ENCODE data around the gene NCBP1. TPM values are rescaled to one million over a fixed set of nuclear protein-coding genes. Genes with fewer than 3 reads are reported as not detected.
A peak's percentile ranks its signal among the peaks of the same experiment; 100 is the strongest.

Gene NCBP1
- total and polyA plus RNA-seq, 10 donors, result 6.5 to 30.6 (median 23.1) TPM

- Histone ChIP-seq H3K36me3 (peaks cover 3 to 72% (median 56%) of the 10 kb centered on the region in 6 donors), H3K9me3 (no peaks in the 10 kb centered on the region), H3K27ac (no peak overlapping the region), H3K4me1 (peaks cover 0 to 9% (median 6%) of the 10 kb centered on the region in 6 donors), H3K4me3 (no peak overlapping the region), H3K27me3 (replicated peaks in 1 of 7) (no peaks in the 10 kb centered on the region)
- intact Hi-C loops (cut with DNase I; ENCODE audit: low total_unique reads), result no loop called here
- no peak for DNase-seq
- TF ChIP-seq POLR2AphosphoS5 (IDR thresholded peaks at IDR 0.05), result no peak
- 92 to 96% (median 95%) methylated on average over 7 of the region's 7 CpGs for WGBS, 5 donors
These were observed 32.3 kb upstream of the NCBP1 start for GRCh38 chr9:97601228-97601898.

DNA sequence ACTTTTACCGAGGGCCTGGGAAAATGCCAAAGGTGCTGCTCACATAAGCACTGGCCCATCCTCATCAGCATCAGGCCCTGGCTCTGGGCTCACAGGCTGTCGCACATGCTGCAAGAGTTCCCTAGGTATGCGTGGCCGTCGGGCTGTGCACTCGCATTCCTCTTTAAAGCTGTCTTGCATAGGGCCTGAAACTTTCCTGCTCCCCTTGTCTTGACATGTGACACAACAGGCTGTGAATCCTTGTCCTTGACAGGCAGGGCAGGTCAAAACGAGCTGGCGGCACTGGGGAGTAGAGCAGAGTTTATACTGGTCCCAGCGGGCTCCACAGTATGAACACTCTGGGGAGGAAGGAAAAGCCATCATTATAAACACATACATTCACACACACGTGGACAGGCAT is 31.2 kb upstream of the NCBP1 start:
- H3K9me3 ChIP-seq, result no peaks in the 10 kb centered on the region
- intact Hi-C loops (cut with DNase I; ENCODE audit: low total_unique reads), result no loop called here
- DNase-seq, result no peak
- peaks cover 0 to 9% (median 6%) of the 10 kb centered on the region in 6 donors for H3K4me1 ChIP-seq
- no peak overlapping the region for H3K27ac ChIP-seq
- TF ChIP-seq POLR2A (IDR thresholded peaks at IDR 0.05), result no peak
- no peak for TF ChIP-seq POLR2AphosphoS5 (IDR thresholded peaks at IDR 0.05)
- TF ChIP-seq CTCF (IDR thresholded peaks at IDR 0.05 in 8 of 11, conservative IDR thresholded peaks at IDR 0.05 in 3 of 11), result no peak
- no peak overlapping the region for H3K4me3 ChIP-seq
- H3K36me3 ChIP-seq, result peaks cover 3 to 83% (median 58%) of the 10 kb centered on the region in 6 donors
- H3K27me3 ChIP-seq (replicated peaks in 1 of 7), result no peaks in the 10 kb centered on the region
- 89 to 93% (median 90%) methylated on average over 10 of the region's 10 CpGs for WGBS, 5 donors

DNA sequence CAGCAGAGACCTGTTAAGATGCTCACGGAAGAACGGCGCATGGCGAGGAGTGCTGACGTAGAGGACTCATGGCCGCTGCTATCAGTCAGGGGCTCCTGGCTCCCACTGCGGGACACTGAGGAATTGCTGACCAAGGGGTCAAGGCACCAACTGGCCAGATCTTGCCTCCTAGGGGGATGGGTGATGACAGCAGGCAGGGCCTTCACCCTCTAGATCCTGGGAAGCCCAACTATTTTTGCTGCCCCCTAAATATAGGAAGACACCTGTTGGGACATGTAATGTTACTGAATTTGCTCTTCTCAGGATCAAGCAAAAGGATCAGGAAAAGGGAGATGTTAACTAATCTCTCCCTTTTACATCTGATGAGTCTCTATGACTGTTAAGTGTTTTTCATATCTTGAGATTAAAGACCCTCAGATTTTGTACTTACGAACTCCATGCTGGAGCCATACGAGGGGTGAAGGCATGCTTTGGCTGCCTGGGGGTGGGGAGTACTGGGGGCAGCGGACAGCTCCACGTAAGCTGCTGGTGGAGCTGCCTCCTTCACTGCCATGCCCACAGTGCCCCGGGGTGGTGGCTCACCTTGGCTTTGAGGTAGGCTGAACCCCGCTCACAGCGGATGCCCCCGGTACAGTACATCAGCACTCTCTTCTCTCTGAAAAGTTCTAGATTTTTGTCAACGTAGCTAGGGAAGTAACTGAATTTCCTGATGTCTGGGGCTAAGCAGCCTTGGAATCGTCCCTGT is 28.5 kb upstream of the NCBP1 start:
- Histone ChIP-seq H3K36me3 (peaks cover 5 to 97% (median 63%) of the 10 kb centered on the region in 6 donors), H3K27ac (no peak overlapping the region), H3K4me1 (no peaks in the 10 kb centered on the region), H3K27me3 (replicated peaks in 1 of 7) (no peaks in the 10 kb centered on the region), H3K9me3 (no peaks in the 10 kb centered on the region), H3K4me3 (no peak overlapping the region)
- WGBS, 5 donors, result 83 to 97% (median 95%) methylated on average over 17 of the region's 17 CpGs
- DNase-seq, result no peak
- TF ChIP-seq CTCF (IDR thresholded peaks at IDR 0.05 in 8 of 11, conservative IDR thresholded peaks at IDR 0.05 in 3 of 11), result no peak
- TF ChIP-seq POLR2AphosphoS5 (IDR thresholded peaks at IDR 0.05), result no peak
- no peak for TF ChIP-seq POLR2A (IDR thresholded peaks at IDR 0.05)
- intact Hi-C loops (cut with DNase I; ENCODE audit: low total_unique reads), result no loop called here

DNA sequence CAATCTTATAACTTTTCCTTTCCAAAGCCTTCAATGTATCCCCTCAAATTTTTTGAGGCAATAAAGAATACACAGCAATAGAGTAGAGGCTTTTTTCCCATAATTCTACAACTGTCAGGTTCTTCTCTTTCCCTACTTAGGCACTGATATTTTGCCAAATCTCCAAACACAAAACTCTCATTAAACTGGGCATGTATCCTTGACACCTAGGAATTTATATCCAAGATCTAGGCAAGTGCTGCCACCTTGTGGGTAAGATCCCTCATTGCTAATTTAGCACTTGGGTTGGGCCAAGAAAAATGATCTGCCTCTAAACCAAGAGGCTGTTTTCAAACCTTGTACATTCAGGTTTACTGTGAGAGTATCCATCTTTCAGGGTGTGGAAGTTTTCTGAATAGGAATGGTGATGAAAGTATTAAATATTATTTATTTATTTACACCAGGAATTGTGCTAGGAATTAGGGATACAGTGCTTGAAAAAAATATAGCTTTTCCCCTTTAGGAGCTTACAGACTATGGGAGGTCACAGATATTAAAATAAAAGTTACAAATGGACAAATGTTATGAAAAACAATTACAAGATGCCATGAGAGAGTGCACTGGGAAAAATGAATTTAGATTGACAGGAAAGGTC is 18.1 kb upstream of the NCBP1 start:
- DNase-seq, result no peak
- no peak overlapping the region for H3K4me3 ChIP-seq
- H3K27me3 ChIP-seq (replicated peaks in 1 of 7), result no peaks in the 10 kb centered on the region
- TF ChIP-seq POLR2AphosphoS5 (IDR thresholded peaks at IDR 0.05) (no peak), CTCF (IDR thresholded peaks at IDR 0.05 in 8 of 11, conservative IDR thresholded peaks at IDR 0.05 in 3 of 11) (peak; percentile 70 to 90 (median 85))
- H3K27ac ChIP-seq, result no peak overlapping the region
- peaks cover 0 to 5% (median 0%) of the 10 kb centered on the region in 8 donors for H3K9me3 ChIP-seq
- intact Hi-C loops (cut with DNase I; ENCODE audit: low total_unique reads), result loop anchor here (2.0 to 10.0 kb wide), 3 partner anchors 148 to 761 kb away; partner anchors contain the start of gene ZNF782
- H3K36me3 ChIP-seq, result peaks cover 1 to 79% (median 24%) of the 10 kb centered on the region in 6 donors
- H3K4me1 ChIP-seq, result peaks cover 0 to 8% (median 2%) of the 10 kb centered on the region in 6 donors
